GM21619 (cell line): ENCODE measurements around the gene MRPL21.
A peak's percentile ranks its signal among the peaks of the same experiment; 100 is the strongest.

Experiments
- ATAC-seq: cut with Tn5 transposase; IDR thresholded peaks from one replicate; pipeline ENCODE4 v1.9.1; 2021; ENCODE audit not compliant: unreplicated experiment

The MRPL21 gene

DNA sequence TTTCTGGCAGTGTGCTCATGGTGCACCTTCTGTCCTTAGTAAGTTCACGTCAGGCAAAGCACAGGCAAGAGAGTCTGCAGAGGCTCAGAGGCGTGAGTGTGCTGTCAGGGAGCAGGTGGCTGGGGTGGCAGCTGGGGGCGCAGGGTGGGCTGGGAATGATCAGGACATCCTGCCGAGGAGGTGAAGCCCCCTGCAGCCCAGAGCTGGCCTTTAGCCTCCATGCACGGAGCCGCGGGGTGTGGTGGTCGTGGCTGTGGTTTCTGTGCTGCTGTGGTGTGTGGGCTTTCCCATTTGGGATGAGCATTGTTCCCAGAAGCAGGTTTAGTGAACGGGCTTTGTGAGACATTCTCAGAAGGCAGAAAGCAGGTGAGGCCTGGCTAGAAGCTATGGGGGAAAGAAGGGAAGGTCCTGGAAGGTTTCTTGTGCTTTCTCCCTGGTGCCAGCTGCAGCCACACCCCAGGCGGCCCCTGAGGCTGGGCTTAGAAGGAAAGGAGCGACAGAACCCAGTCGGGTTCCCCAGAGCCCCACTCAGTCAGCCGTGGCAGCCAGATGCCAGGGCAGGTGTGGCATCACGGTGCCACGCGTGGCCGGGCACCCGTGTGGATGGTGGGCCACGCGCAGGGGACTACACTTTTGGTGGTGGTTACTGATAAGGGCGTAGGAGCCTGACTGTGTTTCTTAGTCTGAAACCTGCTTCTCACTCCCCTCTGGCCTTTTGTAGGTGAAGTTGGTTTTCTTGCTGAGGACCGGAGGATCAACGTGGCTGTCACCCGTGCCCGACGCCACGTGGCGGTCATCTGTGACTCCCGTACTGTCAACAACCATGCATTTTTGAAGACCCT lies 32.1 kb upstream of the MRPL21 start:
- ATAC-seq: no peak

DNA sequence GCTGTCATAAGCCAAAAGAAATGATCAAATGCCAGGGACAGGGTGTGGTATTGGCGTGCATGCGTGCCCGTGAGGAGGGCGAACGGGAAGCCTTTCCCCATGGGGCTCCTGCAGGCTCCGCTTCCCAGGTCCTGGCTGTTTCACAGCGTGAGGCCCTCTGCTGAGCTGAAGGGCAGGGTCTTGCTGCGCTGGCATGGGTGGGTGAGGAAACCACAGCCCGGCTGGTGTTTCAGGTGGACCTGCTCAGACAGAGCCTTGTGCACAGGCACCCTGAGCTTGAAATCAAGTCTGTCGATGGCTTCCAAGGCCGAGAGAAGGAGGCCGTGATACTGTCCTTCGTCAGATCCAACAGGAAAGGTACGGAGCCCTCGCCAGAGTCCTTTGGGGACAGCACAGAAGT lies 31.4 kb upstream of the MRPL21 start:
- ATAC-seq: no peak

DNA sequence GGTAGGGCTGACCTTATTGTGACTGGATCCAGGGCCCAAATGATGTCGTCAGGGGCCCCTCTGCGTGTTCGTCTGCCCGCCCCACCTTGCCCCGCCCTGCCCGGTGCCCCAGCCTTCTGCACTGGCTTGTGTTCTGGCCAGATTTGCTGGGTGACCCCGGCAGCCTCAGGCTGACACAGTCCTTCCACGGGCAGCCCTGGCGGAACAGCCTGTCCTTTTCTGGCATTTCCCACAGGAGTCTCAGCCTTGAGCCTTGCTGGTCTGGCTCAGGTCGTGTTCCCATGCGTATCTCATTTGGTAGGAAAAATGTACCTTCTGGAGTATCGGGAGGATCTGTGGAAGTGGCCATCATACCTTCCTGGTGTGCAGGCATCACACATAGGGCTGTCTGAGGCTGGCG lies 31.0 kb upstream of the MRPL21 start:
- ATAC-seq: no peak

DNA sequence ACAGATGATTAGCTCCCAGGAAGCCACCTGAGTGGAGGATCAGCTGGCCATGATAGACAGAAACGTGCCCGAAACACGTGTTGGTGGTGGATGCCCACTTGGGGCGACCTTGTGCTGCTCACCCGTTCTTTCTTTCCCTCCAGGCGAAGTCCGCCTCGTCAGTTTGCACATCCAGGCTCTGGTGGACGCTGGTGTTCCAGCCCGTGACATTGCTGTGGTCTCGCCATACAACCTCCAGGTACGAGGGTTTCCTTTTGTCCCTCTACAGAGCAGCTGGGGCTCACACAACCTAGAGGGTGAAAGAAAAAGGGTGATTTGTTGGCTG lies 30.7 kb upstream of the MRPL21 start:
- no peak for ATAC-seq

DNA sequence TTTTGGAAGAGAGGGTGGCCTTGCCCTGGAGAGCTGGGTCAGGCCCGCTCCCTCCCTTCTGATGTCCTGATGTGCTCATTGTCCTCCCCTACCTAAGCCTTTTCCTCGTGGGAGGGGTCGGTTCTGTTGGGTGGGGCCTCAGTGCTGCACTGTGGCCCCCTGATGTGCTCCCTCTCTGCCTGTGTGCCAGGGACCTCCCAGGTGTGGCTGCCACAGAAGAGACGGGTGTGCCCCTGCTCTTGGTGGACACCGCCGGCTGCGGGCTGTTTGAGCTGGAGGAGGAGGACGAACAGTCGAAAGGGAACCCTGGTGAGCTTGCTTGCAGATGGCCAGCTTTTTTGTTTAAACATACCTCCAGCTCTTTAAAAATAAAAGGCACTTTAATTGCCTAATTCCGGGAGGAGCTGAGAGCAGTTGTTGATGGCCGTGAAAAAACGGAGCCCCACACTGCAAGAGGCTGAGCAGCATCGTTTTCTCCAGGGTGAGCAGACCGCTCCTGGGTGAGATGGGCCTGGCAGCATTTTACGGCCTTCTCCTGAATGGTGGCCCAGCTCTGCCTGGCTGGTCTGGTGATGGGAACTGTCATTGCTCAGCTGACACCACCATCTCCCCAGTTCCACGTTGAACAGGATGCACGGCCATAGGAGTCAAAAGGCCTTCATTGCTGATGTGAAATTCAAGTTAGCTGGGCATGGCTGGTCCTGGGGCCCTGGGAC lies 30.1 kb upstream of the MRPL21 start:
- no peak for ATAC-seq

- no peak for ATAC-seq
Observed at GRCh38 chr11:68932933-68933577, 29.4 kb upstream of the MRPL21 start.

GRCh38 chr11:68932358-68932757 lies 28.7 kb upstream of the MRPL21 start:
- ATAC-seq: no peak

- no peak for ATAC-seq
Observed at GRCh38 chr11:68931911-68932310, 28.3 kb upstream of the MRPL21 start.

DNA sequence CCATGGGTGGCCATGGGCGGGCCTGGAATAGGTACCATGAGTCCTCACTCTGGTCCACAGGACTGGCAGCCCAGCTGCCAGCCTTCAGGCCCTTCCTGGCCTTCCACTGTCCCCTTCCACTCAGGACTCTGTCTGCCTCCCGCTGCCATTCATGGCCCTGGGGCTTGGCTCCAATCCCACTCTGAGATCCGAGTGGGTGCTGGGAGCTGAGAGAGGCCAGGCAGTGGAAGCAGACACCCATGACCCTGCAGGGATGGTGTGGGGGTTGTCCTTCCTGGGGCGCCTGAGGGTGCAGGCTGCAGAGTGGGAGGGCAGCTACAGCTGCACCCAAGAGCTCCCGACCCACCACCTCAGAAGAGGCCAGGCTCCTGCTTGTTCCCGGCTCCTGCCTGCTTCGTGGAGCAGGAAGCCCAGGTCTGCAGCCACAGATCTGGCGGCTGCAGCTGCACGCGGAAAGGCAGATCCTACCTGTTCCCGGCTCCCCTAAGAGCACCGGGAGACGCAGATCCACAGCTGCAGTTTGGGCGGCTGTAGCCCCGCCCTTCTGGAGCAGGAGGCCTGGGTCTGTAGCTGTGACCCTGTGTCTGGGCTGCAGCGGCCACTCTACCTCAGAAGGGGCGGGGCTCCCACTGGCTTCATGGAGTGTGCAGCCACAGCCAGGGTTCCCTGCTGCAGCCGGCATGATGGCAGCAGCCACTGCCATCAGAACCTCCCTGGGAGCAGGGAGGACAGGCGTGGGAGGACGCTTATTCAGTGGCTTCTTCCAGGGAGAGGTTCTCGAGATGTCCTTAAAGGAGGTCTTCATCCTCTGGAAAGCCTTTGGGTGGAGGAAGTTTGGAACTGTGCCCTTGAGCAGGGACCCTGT lies 27.6 kb upstream of the MRPL21 start:
- no peak for ATAC-seq

- ATAC-seq: no peak
Observed at GRCh38 chr11:68929706-68930570, 26.3 kb upstream of the MRPL21 start.

DNA sequence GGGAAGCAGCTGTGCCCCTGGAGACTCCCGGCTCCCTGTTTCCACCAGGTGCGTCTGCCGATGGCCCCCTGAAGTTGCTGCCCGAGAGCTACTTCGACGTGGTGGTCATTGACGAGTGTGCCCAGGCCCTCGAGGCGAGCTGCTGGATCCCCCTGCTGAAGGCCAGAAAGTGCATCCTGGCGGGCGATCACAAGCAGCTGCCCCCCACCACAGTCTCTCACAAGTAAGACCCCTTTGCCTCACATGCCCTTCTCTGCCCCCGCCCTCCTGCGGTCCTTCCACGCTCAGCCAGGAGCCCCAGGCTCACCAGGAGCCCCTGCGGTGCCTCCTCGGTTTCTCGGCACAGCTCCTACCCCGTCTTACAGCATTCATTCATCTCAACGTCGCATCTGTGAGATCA lies 25.5 kb upstream of the MRPL21 start:
- ATAC-seq: no peak

DNA sequence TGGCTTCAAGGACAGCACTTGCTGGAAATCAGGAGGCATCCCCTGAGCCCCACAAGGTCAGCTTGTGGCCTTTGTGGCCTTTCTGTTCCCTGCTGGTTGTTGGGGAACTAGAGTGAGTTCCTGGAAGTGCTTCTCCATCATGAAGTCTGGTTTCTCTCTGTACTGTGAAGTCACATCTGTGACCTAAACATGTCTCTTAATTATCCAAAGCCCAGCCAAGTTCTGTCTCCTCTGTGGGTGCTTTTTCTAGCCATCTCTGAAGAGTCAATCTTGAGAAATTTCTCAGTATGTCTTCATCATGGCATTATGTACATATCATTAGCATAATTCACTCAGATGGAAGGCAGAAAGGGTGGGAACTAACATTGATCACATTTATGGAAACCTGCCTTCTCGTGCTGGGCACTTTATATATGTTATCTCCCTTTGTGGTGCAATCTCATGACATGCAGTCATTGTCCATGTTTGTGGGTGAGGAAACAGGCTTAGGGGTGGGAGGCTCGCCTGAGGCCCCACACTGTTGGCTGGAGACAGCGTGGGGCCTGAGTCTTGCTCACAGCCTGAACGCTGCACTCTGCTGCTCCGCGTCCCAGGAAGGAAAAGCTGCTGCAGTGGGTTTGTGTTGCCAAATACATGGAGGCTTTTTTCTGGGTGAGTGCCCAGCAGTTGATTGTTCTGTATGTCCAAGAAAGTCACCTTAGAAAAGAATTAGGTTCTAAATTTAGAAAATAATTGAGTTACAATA lies 24.7 kb upstream of the MRPL21 start:
- ATAC-seq: no peak

- peak; percentile 56 for ATAC-seq
Observed at GRCh38 chr11:68927280-68928135, 23.9 kb upstream of the MRPL21 start.

DNA sequence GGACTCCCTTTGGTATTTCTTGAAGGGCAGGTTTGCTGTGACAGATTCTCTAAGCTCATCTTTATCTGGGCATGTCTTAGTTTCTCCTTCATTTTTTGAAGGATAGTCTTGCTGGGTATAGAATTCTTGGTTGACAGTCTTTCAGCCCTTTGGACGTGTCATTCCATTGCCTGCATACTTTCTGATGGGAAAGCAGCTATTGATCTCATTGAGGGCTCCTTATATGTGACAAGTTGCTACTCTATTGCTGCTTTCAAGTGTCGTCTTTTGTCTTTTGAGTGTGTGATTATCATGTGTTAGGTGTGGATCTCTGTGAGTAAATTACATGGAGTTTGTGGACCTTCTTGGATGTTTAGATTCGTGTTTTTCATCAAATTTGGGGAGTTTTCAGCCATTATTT lies 22.0 kb upstream of the MRPL21 start:
- no peak for ATAC-seq

GRCh38 chr11:68924073-68924925 lies 20.7 kb upstream of the MRPL21 start:
- no peak for ATAC-seq

GRCh38 chr11:68923614-68924013 lies 20.0 kb upstream of the MRPL21 start:
- ATAC-seq: no peak

- no peak for ATAC-seq
Observed at GRCh38 chr11:68916439-68916838, 12.8 kb upstream of the MRPL21 start.

DNA sequence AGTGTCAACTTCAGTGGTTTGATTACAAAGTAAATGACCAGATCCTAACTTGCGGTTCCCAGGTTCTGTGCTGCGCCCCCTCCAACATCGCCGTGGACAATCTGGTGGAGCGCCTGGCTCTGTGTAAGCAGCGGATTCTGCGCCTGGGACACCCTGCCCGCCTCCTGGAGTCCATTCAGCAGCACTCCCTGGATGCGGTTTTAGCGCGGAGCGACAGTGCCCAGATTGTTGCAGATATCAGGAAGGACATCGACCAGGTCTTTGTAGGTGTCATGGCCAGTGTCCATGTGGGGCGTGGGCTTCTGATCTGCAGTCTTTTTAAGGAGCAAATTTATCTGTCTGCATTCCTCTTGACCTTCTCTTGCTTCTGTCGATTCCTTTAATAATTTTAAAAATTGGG lies 11.1 kb upstream of the MRPL21 start:
- ATAC-seq: no peak
